MM.1S (cell line): ENCODE measurements around the gene NXPH4.

ENCODE experiments used
- DNase-seq: peaks from one replicate; pipeline ENCODE4 v3.0.0-alpha.2; 2015
- H2AFZ ChIP-seq: fragments of 300-600 bp; sonication (generic); 2 replicates; pipeline ENCODE4 v1.6.0; 2016; ENCODE audit warnings: antibody characterized with exemption, low read length
- H3F3A ChIP-seq: fragments of 300-600 bp; sonication (generic); 2 replicates; pipeline ENCODE4 v1.6.1; 2016; ENCODE audit warnings: mild to moderate bottlenecking, antibody characterized with exemption, low read length, moderate library complexity, mixed read lengths; ENCODE audit not compliant: insufficient read depth
- H3K27ac ChIP-seq: fragments of 300-600 bp; sonication (generic); 2 replicates; pipeline ENCODE4 v1.5.1; 2016; ENCODE audit warnings: mild to moderate bottlenecking, low read length
- H3K27me3 ChIP-seq: fragments of 300-600 bp; sonication (generic); replicated peaks from 2 replicates; pipeline ENCODE4 v1.6.0; 2016; ENCODE audit warnings: low read length; ENCODE audit not compliant: insufficient read depth
- H3K36me3 ChIP-seq: fragments of 300-600 bp; sonication (generic); replicated peaks from 2 replicates; pipeline ENCODE4 v1.6.1; 2016; ENCODE audit warnings: mild to moderate bottlenecking, low read length, mixed read lengths; ENCODE audit not compliant: insufficient read depth
- H3K4me1 ChIP-seq: fragments of 300-600 bp; sonication (generic); 2 replicates; pipeline ENCODE4 v1.6.1; 2016; ENCODE audit warnings: low read length, mixed read lengths
- H3K4me2 ChIP-seq: fragments of 300-600 bp; sonication (generic); 2 replicates; pipeline ENCODE4 v1.6.0; 2016; ENCODE audit warnings: low read depth, low read length
- H3K4me3 ChIP-seq: fragments of 300-600 bp; sonication (generic); 2 replicates; pipeline ENCODE4 v1.5.1; 2016; ENCODE audit warnings: low read length, mixed read lengths
- H3K79me2 ChIP-seq: fragments of 300-600 bp; sonication (generic); 2 replicates; pipeline ENCODE4 v1.6.1; 2016; ENCODE audit warnings: mixed run types, low read length, mixed read lengths
- H3K9ac ChIP-seq: fragments of 300-600 bp; sonication (generic); 2 replicates; pipeline ENCODE4 v1.6.1; 2016; ENCODE audit warnings: low read length, mixed read lengths
- H3K9me2 ChIP-seq: fragments of 300-600 bp; sonication (generic); replicated peaks from 2 replicates; pipeline ENCODE4 v1.6.1; 2016; ENCODE audit warnings: mild to moderate bottlenecking, low read length, mixed read lengths; ENCODE audit not compliant: insufficient read depth
- H3K9me3 ChIP-seq: fragments of 300-600 bp; sonication (generic); replicated peaks from 2 replicates; pipeline ENCODE4 v1.6.1; 2016; ENCODE audit warnings: mild to moderate bottlenecking, low read length, mixed read lengths; ENCODE audit not compliant: insufficient read depth
- H4K20me1 ChIP-seq: fragments of 300-600 bp; sonication (generic); 2 replicates; pipeline ENCODE4 v1.6.1; 2016; ENCODE audit warnings: mild to moderate bottlenecking, low read length, moderate library complexity, mixed read lengths; ENCODE audit not compliant: insufficient read depth
- EZH2 ChIP-seq: fragments of 300-600 bp; sonication (generic); optimal IDR thresholded peaks from 2 replicates; pipeline ENCODE3; 2017; ENCODE audit warnings: low read depth, mild to moderate bottlenecking, antibody characterized with exemption, low read length, mixed read lengths
- EZH2phosphoT487 ChIP-seq: fragments of 300-600 bp; sonication (generic); IDR thresholded peaks from 2 replicates; pipeline ENCODE4 v1.6.1; 2018; ENCODE audit warnings: antibody characterized with exemption, low read length
- TF ChIP-seq, protein P1 (sequence below): fragments of 300-600 bp; sonication (generic); IDR thresholded peaks from 2 replicates; pipeline ENCODE4 v1.5.1; 2016; ENCODE audit warnings: antibody characterized with exemption, low read length, mixed read lengths

Gene NXPH4

DNA sequence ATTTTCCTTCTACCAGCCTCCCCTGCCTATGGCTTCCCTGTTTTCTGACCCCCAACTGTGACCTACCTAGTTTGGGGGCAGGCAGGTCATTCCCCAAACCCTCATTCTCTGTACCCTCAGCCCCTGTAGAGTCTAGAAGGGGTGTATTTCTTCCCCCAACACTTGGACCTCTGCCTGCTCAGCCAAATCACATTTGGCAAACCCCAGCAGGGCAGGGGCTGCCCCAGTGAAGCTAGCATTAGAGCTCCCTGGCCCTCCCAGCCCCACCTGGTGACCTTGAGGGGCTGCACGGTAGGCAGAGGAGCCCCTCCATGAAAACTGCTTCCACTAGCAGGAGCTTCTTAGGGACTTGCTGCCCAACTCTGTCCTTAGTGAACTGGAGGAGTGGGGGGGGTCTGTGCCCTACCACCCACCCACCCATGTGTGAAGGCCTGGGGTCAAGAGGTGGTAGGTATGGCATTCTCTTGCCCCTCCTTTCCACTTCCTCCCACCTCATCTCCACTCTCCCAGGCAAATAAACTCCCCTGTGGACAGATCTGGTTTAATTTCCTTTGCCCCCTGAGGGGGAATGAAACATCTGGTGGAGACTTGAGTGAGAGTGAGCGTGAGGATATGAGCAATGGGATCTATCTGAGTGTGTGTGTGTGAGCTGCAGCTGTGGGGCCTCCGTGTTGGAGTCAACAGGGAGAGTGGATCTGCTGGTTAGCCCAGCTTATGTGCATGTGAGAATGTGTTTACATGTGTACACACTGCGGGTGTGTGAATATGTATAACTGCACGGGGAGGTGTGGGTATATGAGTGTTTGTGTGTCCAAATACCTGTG, 1.6 kb downstream of the NXPH4 start:
- Histone ChIP-seq H3K36me3 (no peaks in the 10 kb centered on the region), H4K20me1 (0 out of 2 replicates have a peak, but pooled peaks cover 4% of the 10 kb centered on the region), H3K9me2 (no peaks in the 10 kb centered on the region), H3K4me2 (no peak overlapping the region), H3F3A (peaks cover 10% of the 10 kb centered on the region), H2AFZ (no peak overlapping the region), H3K4me1 (peaks cover 17% of the 10 kb centered on the region), H3K4me3 (no peak overlapping the region), H3K9me3 (no peaks in the 10 kb centered on the region), H3K27ac (no peak overlapping the region), H3K27me3 (peaks cover 94% of the 10 kb centered on the region), H3K79me2 (no peaks in the 10 kb centered on the region), H3K9ac (no peak overlapping the region)
- no peak for DNase-seq
- TF ChIP-seq, protein P1, sequence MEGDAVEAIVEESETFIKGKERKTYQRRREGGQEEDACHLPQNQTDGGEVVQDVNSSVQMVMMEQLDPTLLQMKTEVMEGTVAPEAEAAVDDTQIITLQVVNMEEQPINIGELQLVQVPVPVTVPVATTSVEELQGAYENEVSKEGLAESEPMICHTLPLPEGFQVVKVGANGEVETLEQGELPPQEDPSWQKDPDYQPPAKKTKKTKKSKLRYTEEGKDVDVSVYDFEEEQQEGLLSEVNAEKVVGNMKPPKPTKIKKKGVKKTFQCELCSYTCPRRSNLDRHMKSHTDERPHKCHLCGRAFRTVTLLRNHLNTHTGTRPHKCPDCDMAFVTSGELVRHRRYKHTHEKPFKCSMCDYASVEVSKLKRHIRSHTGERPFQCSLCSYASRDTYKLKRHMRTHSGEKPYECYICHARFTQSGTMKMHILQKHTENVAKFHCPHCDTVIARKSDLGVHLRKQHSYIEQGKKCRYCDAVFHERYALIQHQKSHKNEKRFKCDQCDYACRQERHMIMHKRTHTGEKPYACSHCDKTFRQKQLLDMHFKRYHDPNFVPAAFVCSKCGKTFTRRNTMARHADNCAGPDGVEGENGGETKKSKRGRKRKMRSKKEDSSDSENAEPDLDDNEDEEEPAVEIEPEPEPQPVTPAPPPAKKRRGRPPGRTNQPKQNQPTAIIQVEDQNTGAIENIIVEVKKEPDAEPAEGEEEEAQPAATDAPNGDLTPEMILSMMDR: no peak
- no peak for TF ChIP-seq EZH2
- no peak for TF ChIP-seq EZH2phosphoT487

DNA sequence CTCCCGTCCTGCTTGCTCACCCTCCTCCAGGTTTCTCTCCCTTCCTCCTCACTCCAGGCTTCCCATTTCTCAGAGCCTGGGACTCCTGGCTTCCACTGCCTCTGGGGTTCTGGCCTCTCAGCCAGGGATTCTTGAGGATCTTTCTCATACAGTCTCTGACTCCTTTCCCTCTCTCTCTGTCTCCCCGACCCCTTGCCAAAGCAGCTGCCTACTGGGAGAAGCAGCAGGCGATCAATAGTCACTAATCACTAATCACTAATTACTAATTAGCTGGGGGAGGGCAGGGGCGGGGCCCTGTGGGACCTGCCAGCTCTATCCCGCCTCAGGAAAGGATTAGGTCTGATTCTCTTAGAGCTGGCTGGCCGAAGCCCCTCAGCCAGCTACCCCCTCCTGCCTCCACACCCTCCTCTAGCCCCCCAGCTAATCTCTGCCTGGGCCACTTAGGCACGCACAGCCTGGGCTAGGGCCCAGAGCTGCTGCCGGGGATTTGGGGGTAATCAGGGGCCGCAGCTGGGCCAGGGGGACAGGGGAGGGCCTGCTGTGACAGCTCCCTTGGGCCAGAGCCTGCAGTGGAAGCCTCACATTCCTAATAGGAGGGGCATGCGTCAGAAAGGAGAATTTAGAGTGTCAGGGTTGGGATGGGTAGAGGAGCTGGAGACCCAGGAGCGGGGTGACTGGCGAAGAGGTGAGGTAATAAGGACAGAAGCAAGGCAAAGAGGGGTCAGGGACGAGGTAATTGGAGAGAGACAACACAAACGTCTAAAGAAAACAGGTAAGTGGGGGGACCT, 2.8 kb downstream of the NXPH4 start:
- Histone ChIP-seq H3K9me2 (no peaks in the 10 kb centered on the region), H3K9ac (no peak overlapping the region), H3K79me2 (no peaks in the 10 kb centered on the region), H3K27ac (no peak overlapping the region), H3K4me2 (no peak overlapping the region), H3K9me3 (no peaks in the 10 kb centered on the region), H3K4me3 (no peak overlapping the region), H2AFZ (no peak overlapping the region), H3K36me3 (no peaks in the 10 kb centered on the region), H3F3A (peaks cover 10% of the 10 kb centered on the region), H3K27me3 (peaks cover 96% of the 10 kb centered on the region), H3K4me1 (peaks cover 11% of the 10 kb centered on the region), H4K20me1 (0 out of 2 replicates have a peak, but pooled peaks cover 4% of the 10 kb centered on the region)
- TF ChIP-seq, protein P1: no peak
- TF ChIP-seq EZH2 (no peak), EZH2phosphoT487 (no peak)
- DNase-seq: no peak

DNA sequence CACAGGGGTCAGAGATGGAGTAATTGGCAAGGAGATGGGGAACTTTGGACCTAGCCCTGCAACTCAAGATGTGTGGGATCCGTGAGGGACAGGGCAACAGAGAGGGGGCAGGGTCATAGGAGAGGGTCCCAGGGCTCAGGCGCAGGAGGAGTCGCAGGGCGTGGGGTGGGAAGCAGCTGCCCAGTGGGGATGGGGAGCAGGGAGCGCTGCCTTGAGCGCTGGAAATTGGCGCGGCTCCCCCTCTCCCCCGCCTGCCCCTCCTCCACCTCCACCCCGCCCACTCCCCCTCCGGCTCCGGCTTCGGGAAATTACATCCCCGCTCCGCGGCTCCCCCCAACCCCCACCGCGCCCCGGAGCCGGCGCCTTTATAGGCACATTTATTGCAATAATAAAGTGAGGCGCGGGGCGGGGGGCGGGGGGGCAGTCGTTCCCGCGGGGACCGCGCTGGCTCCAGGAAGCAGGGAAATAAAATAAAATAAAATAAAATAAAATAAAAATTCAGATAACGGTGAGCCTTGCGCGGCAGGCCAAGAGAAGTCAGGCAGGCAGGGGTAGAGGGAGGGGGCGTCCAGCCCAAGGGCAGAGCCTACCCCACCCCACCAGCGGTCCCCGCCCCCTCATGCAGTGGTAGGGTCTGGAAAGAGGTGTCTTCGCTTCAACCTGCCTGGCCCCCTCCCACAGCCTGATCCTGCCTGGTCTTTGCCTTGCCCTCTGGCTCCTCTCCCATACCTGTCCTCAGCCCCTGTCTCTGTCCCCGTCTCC, 3.6 kb downstream of the NXPH4 start:
- Histone ChIP-seq H3K9me2 (no peaks in the 10 kb centered on the region), H3K4me2 (no peak overlapping the region), H4K20me1 (no peaks in the 10 kb centered on the region), H3K4me1 (peaks cover 14% of the 10 kb centered on the region), H2AFZ (no peak overlapping the region), H3K9me3 (no peaks in the 10 kb centered on the region), H3K79me2 (no peaks in the 10 kb centered on the region), H3K27ac (no peak overlapping the region), H3K27me3 (peaks cover 96% of the 10 kb centered on the region), H3K4me3 (no peak overlapping the region), H3F3A (peaks cover 10% of the 10 kb centered on the region), H3K36me3 (no peaks in the 10 kb centered on the region), H3K9ac (no peak overlapping the region)
- TF ChIP-seq EZH2: no peak
- no peak for TF ChIP-seq EZH2phosphoT487
- TF ChIP-seq, protein P1: no peak
- no peak for DNase-seq
